GM12891 (cell line): ENCODE measurements around the gene PTPRD.

ENCODE experiments used
- PAX5 ChIP-seq: IDR thresholded peaks from 2 replicates; pipeline ENCODE4 v1.6.1; 2011; ENCODE audit warnings: low read length, moderate library complexity, mild to moderate bottlenecking; ENCODE audit not compliant: insufficient read depth, severe bottlenecking
- POLR2A ChIP-seq: IDR thresholded peaks from 2 replicates; pipeline ENCODE4 v1.6.1; 2011; ENCODE audit warnings: low read depth, low read length, control low read depth
- POLR2AphosphoS5 ChIP-seq: IDR thresholded peaks from 2 replicates; pipeline ENCODE4 v1.6.1; 2011; ENCODE audit warnings: low read depth, low read length, control low read depth
- SPI1 ChIP-seq: IDR thresholded peaks from 2 replicates; pipeline ENCODE4 v1.6.1; 2011; ENCODE audit warnings: low read depth, low read length, control low read depth
- TAF1 ChIP-seq: IDR thresholded peaks from 2 replicates; pipeline ENCODE4 v1.6.1; 2011; ENCODE audit warnings: low read depth, low read length, control low read depth

DNA sequence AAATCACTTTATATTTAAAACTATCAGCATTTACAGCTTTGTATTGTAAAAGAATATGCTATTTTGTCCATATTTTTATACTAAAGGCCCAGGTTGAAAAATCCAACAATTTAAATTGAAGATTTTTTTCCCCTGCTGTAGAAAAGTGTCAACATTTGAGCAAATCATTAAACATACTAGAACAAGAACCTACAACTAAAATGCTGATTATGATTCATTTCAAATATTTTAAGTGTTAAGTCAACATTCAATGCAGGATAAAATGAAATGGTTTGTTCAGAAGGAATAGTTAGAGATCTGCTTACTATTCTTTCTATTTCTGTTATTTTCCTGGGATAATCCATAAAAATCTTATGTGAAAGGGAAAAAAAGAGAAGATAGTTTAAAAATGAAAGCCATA is 1946.7 kb downstream of the PTPRD start:
- TF ChIP-seq POLR2A (no peak), POLR2AphosphoS5 (no peak), TAF1 (no peak), SPI1 (no peak), PAX5 (no peak)
